ENCODE data around the gene ARFIP1. TPM values are rescaled to one million over a fixed set of nuclear protein-coding genes. Genes with fewer than 3 reads are reported as not detected.
A peak's percentile ranks its signal among the peaks of the same experiment; 100 is the strongest.
"Not testable (repeated sequence)": the region's sequence is repeated elsewhere in the genome, so short reads cannot be mapped to it uniquely, and the experiment has no call there.

The ARFIP1 gene
- total RNA-seq, 1 experiment from 2014 or later: 26.7 TPM

GRCh38 chr4:152894673-152895072 is 114.9 kb downstream of the ARFIP1 start:
- no TSS peak for BruUV-seq (replicated peaks)
- Mint-ChIP-seq H3K4me1 (ENCODE audit: insufficient read depth, unreplicated experiment) (peaks cover 23% of the 10 kb centered on the region), H3K36me3 (ENCODE audit: insufficient read depth, unreplicated experiment) (peaks cover 27% of the 10 kb centered on the region), H3K4me3 (ENCODE audit: unreplicated experiment) (no peak overlapping the region), H3K9me3 (ENCODE audit: unreplicated experiment) (no peaks in the 10 kb centered on the region), H3K27me3 (ENCODE audit: insufficient read depth, unreplicated experiment) (no peaks in the 10 kb centered on the region), H3K27ac (ENCODE audit: low read depth, unreplicated experiment) (no peak overlapping the region)
- intact Hi-C loops (cut with micrococcal nuclease): no loop called here
- POLR2A ChIA-PET: interaction anchor here (1.2 kb wide), 1 partner anchor 46 kb away, joined by 3 read pairs; no protein-coding TSS in a partner anchor
- DNase-seq (ENCODE audit: unreplicated experiment): peak; percentile 72
- CTCF ChIA-PET: interaction anchor here (0.6 to 1.5 kb wide), 2 partner anchors 42 to 233 kb away, joined by 3 to 4 read pairs; no protein-coding TSS in a partner anchor
- no peak for TF ChIP-seq CTCF (IDR thresholded peaks at IDR 0.05; ENCODE audit: unreplicated experiment)

- peak; percentile 16 for DNase-seq (ENCODE audit: unreplicated experiment)
- Mint-ChIP-seq H3K36me3 (ENCODE audit: insufficient read depth, unreplicated experiment) (peaks cover 21% of the 10 kb centered on the region), H3K4me1 (ENCODE audit: insufficient read depth, unreplicated experiment) (peaks cover 23% of the 10 kb centered on the region), H3K27me3 (ENCODE audit: insufficient read depth, unreplicated experiment) (no peaks in the 10 kb centered on the region), H3K4me3 (ENCODE audit: unreplicated experiment) (no peak overlapping the region), H3K9me3 (ENCODE audit: unreplicated experiment) (no peaks in the 10 kb centered on the region), H3K27ac (ENCODE audit: low read depth, unreplicated experiment) (no peak overlapping the region)
- POLR2A ChIA-PET: interaction anchor here (1.0 kb wide), 1 partner anchor 46 kb away, joined by 3 read pairs; no protein-coding TSS in a partner anchor
- CTCF ChIA-PET: interaction anchor here (0.5 to 1.3 kb wide), 4 partner anchors 12 to 241 kb away, joined by 3 to 4 read pairs (median 3); no protein-coding TSS in a partner anchor
- no TSS peak for BruUV-seq (replicated peaks)
- intact Hi-C loops (cut with micrococcal nuclease): no loop called here
- no peak for TF ChIP-seq CTCF (IDR thresholded peaks at IDR 0.05; ENCODE audit: unreplicated experiment)
These were observed 117.1 kb downstream of the ARFIP1 start for GRCh38 chr4:152896811-152897210.

GRCh38 chr4:152898133-152898532 is 118.4 kb downstream of the ARFIP1 start:
- H3K9me3 Mint-ChIP-seq (ENCODE audit: unreplicated experiment); intact Hi-C loops (cut with micrococcal nuclease); H3K4me3 Mint-ChIP-seq (ENCODE audit: unreplicated experiment); H3K27ac Mint-ChIP-seq (ENCODE audit: low read depth, unreplicated experiment); BruUV-seq (replicated peaks); H3K27me3 Mint-ChIP-seq (ENCODE audit: insufficient read depth, unreplicated experiment); CTCF ChIA-PET; POLR2A ChIA-PET; DNase-seq (ENCODE audit: unreplicated experiment): not testable (repeated sequence)
- Mint-ChIP-seq H3K4me1 (ENCODE audit: insufficient read depth, unreplicated experiment) (peaks cover 23% of the 10 kb centered on the region), H3K36me3 (ENCODE audit: insufficient read depth, unreplicated experiment) (peaks cover 17% of the 10 kb centered on the region)

GRCh38 chr4:152898606-152899005 is 118.9 kb downstream of the ARFIP1 start:
- ChIA-PET CTCF (interaction anchor here (0.7 kb wide), 1 partner anchor 16 kb away, joined by 3 read pairs; no protein-coding TSS in a partner anchor), POLR2A (no interaction called here)
- Mint-ChIP-seq H3K27me3 (ENCODE audit: insufficient read depth, unreplicated experiment) (no peaks in the 10 kb centered on the region), H3K27ac (ENCODE audit: low read depth, unreplicated experiment) (no peak overlapping the region), H3K36me3 (ENCODE audit: insufficient read depth, unreplicated experiment) (peaks cover 16% of the 10 kb centered on the region), H3K4me3 (ENCODE audit: unreplicated experiment) (no peak overlapping the region), H3K9me3 (ENCODE audit: unreplicated experiment) (no peaks in the 10 kb centered on the region), H3K4me1 (ENCODE audit: insufficient read depth, unreplicated experiment) (peaks cover 23% of the 10 kb centered on the region)
- DNase-seq (ENCODE audit: unreplicated experiment): no peak
- no TSS peak for BruUV-seq (replicated peaks)
- no peak for TF ChIP-seq CTCF (IDR thresholded peaks at IDR 0.05; ENCODE audit: unreplicated experiment)
- intact Hi-C loops (cut with micrococcal nuclease): no loop called here
